Neural crest cell (in vitro differentiated cells): ENCODE measurements around the gene RAPGEF5. TPM values are rescaled to one million over a fixed set of nuclear protein-coding genes. Genes with fewer than 3 reads are reported as not detected.

Experiments
- DNase-seq: peaks from one replicate; pipeline ENCODE4 v3.0.0; 2021; ENCODE audit warnings: low read depth, mixed read lengths, low spot score
- H3K27ac Mint-ChIP-seq: one replicate; pipeline ENCODE4 v1.8.0; 2021; ENCODE audit warnings: mild to moderate bottlenecking, mixed read lengths; ENCODE audit not compliant: unreplicated experiment
- H3K27me3 Mint-ChIP-seq: 2 replicates; pipeline ENCODE4 v1.8.0; 2021; ENCODE audit warnings: low read depth, mild to moderate bottlenecking, mixed read lengths
- H3K36me3 Mint-ChIP-seq: 2 replicates; pipeline ENCODE4 v1.8.0; 2021; ENCODE audit warnings: low read depth, mild to moderate bottlenecking, mixed read lengths
- H3K4me1 Mint-ChIP-seq: 2 replicates; pipeline ENCODE4 v1.8.0; 2021; ENCODE audit warnings: mixed read lengths
- H3K4me3 Mint-ChIP-seq: one replicate; pipeline ENCODE4 v1.8.0; 2021; ENCODE audit warnings: mild to moderate bottlenecking, mixed read lengths
- H3K9me3 Mint-ChIP-seq: 2 replicates; pipeline ENCODE4 v1.8.0; 2021; ENCODE audit warnings: mixed read lengths
- total RNA-seq: library from RNA; stranded (reverse); gene quantifications from 2 replicates; pipeline ENCODE4 v1.2.1, GENCODE V29; 2021
- TF ChIP-seq, protein P1 (sequence below): fragments of 200-600 bp; sonication (generic); conservative IDR thresholded peaks from 2 replicates; pipeline ENCODE4 v1.5.0; 2021; ENCODE audit warnings: antibody characterized with exemption, mild to moderate bottlenecking

Gene RAPGEF5
- total RNA-seq, 1 donor from 2014 or later = 6.0 TPM

DNA sequence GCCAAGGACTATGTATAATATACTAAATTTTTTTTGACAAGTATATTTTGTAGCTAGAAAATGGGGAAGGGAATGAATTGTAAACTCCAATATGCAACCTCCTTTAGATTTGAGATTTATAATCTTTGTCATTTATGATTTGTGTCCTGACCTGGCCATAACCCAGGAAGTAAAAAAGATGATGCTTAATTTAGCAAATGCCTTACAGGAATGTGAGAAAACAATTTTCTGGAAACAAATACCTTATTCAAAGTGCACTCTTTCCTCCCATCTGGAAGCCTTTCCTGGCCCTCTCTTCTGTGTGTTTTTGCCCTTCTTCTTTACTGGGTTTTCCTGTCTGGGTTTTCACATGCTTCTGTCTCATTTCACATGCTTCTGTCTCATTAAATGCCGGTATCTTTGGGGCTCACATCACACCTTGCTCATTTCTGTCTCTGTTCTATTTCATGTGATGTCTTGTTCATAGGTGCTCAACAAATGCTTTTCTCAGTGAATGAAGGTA lies 149.2 kb downstream of the RAPGEF5 start:
- Mint-ChIP-seq H3K9me3 (no peaks in the 10 kb centered on the region), H3K4me3 (no peak overlapping the region), H3K27ac (no peak overlapping the region), H3K27me3 (no peaks in the 10 kb centered on the region), H3K4me1 (peaks cover 45% of the 10 kb centered on the region), H3K36me3 (no peaks in the 10 kb centered on the region)
- TF ChIP-seq, protein P1, sequence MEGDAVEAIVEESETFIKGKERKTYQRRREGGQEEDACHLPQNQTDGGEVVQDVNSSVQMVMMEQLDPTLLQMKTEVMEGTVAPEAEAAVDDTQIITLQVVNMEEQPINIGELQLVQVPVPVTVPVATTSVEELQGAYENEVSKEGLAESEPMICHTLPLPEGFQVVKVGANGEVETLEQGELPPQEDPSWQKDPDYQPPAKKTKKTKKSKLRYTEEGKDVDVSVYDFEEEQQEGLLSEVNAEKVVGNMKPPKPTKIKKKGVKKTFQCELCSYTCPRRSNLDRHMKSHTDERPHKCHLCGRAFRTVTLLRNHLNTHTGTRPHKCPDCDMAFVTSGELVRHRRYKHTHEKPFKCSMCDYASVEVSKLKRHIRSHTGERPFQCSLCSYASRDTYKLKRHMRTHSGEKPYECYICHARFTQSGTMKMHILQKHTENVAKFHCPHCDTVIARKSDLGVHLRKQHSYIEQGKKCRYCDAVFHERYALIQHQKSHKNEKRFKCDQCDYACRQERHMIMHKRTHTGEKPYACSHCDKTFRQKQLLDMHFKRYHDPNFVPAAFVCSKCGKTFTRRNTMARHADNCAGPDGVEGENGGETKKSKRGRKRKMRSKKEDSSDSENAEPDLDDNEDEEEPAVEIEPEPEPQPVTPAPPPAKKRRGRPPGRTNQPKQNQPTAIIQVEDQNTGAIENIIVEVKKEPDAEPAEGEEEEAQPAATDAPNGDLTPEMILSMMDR = no peak
- no peak for DNase-seq

DNA sequence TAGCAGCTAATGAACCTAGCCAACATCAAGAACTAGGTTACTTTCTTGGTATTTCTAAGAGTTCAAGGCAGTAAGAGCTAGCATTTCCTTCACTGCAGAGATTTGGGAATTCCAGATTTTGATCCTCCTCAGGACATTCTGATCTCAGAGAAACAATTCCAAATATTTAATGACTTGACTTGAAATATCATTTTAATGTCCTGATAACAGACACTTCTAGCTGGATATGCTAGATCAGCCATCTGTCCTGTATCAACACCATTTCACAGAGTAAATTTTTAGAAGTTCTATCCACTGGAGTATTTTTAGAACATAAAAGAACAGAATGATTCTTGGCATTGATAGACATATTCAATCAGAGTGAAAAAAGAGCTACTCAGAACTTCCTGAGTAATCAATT lies 151.3 kb downstream of the RAPGEF5 start:
- no peak overlapping the region for H3K4me3 Mint-ChIP-seq
- TF ChIP-seq, protein P1 = no peak
- H3K27ac Mint-ChIP-seq = no peak overlapping the region
- H3K4me1 Mint-ChIP-seq = peaks cover 38% of the 10 kb centered on the region
- no peaks in the 10 kb centered on the region for H3K36me3 Mint-ChIP-seq
- H3K9me3 Mint-ChIP-seq = no peaks in the 10 kb centered on the region
- DNase-seq = no peak
- no peaks in the 10 kb centered on the region for H3K27me3 Mint-ChIP-seq

DNA sequence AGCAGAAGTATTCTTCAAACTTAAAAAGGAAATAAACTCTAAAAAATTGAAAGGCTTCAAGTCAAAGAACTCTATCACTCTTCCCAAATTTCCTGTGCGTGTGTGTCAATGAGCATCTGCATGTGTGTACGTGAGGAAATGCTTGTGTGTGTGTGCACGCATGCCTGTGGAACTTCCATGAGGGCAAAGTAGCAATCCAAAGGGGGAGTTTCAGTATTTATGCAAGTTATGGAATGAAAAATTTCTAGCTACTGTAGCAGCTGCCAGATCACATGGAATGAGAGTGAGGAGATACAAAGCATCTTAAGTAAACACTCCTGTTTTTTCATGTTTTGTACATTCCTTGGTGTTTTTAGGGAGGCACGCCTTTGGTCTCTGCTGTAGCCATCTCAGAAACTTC lies 152.6 kb downstream of the RAPGEF5 start:
- TF ChIP-seq, protein P1 = no peak
- Mint-ChIP-seq H3K27ac (no peak overlapping the region), H3K36me3 (no peaks in the 10 kb centered on the region), H3K9me3 (no peaks in the 10 kb centered on the region), H3K4me1 (peaks cover 25% of the 10 kb centered on the region), H3K4me3 (no peak overlapping the region), H3K27me3 (no peaks in the 10 kb centered on the region)
- no peak for DNase-seq

DNA sequence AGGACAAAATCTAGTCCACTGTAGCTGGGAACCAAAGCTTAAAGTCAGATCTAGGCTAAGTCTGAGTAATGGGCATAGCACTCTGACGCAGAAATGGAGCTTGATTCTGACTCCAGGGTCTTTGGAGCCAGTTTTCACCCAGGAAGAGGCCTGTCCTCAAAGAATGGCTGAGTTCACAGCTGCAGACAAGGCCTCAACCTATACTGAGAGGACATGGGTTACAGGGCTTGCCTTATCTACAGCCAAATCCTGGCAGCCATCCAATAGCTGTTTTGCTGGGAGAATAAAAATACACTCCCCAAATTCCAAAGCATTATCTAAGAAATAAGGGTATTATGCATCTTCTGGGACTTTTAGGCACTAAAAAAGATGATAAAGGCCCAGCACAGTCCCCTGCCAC lies 154.8 kb downstream of the RAPGEF5 start:
- H3K27me3 Mint-ChIP-seq = no peaks in the 10 kb centered on the region
- no peak for DNase-seq
- H3K9me3 Mint-ChIP-seq = no peaks in the 10 kb centered on the region
- TF ChIP-seq, protein P1 = no peak
- H3K36me3 Mint-ChIP-seq = no peaks in the 10 kb centered on the region
- peaks cover 8% of the 10 kb centered on the region for H3K4me1 Mint-ChIP-seq
- H3K4me3 Mint-ChIP-seq = no peak overlapping the region
- H3K27ac Mint-ChIP-seq = no peak overlapping the region

DNA sequence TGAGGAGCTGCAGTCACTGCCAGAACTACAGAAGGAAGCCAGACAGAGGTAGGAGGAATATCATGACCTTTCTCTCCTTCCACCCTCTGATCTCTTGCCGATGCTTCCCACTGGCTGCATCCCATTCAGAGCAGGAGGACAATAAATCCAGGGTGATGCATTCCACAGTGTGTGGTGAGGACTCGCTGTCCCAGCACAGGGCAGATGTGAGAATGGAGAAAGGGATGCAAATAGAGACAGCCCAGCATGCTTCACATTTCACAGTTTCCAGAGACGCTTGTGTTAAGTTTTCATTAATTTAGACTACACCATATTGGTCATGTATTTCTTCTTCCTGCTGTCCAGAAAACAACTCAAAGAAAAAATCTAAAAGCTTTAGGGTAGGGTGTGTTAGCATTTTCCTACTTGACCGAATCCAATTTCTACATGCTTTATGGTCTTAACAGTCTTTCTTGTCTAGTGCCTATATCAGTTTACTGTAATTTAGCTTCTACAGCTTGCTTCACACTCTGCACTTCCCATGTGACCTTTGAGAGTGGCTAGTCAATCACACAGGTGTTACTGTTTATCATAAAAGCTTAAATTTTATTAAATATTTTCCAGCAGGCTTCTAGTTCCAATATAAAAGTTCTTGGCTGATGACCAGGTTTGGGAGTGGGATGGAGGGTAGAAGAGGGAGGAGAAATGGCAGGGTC lies 155.6 kb downstream of the RAPGEF5 start:
- no peak for DNase-seq
- Mint-ChIP-seq H3K9me3 (no peaks in the 10 kb centered on the region), H3K4me1 (peaks cover 13% of the 10 kb centered on the region), H3K4me3 (no peak overlapping the region), H3K36me3 (no peaks in the 10 kb centered on the region), H3K27me3 (no peaks in the 10 kb centered on the region), H3K27ac (peak overlapping the region; percentile 35)
- TF ChIP-seq, protein P1 = no peak
